HepG2 (cell line): ENCODE results near the gene ANKRD35. TPM values are rescaled to one million over a fixed set of nuclear protein-coding genes. Genes with fewer than 3 reads are reported as not detected.
A peak's percentile ranks its signal among the peaks of the same experiment; 100 is the strongest.

Source experiments
- KAT7 ChIP-seq: IDR thresholded peaks from 2 replicates; pipeline ENCODE4 v1.6.1; 2018; ENCODE audit warnings: borderline replicate concordance, missing compliant biosample characterization
- SNAPC2 ChIP-seq: sonication (generic); formaldehyde crosslinking; IDR thresholded peaks from 2 replicates; pipeline ENCODE4 v1.8.1; 2022; ENCODE audit warnings: mild to moderate bottlenecking, missing genetic modification reagents
- TBL1XR1 ChIP-seq: fragments of 150-350 bp; IDR thresholded peaks from 2 replicates; pipeline ENCODE4 v1.6.1; 2014; ENCODE audit warnings: borderline replicate concordance, low read length; ENCODE audit not compliant: partially characterized antibody
- TBP ChIP-seq: sonication (generic); formaldehyde crosslinking; IDR thresholded peaks from 2 replicates; pipeline ENCODE4 v1.5.0; 2020; ENCODE audit warnings: missing genetic modification reagents
- ZBTB43 ChIP-seq: sonication (generic); formaldehyde crosslinking; conservative IDR thresholded peaks from 2 replicates; pipeline ENCODE4 v1.4.0; 2020; ENCODE audit warnings: missing genetic modification reagents
- ZMYM3 ChIP-seq: sonication (generic); formaldehyde crosslinking; IDR thresholded peaks from 2 replicates; pipeline ENCODE4 v1.5.1; 2020; ENCODE audit warnings: mild to moderate bottlenecking, missing genetic modification reagents
- ZNF607 ChIP-seq: sonication (generic); formaldehyde crosslinking; IDR thresholded peaks from 2 replicates; pipeline ENCODE4 v1.5.1; 2020; ENCODE audit warnings: missing genetic modification reagents, mild to moderate bottlenecking, borderline replicate concordance
- ZNF747 ChIP-seq: sonication (generic); formaldehyde crosslinking; IDR thresholded peaks from 2 replicates; pipeline ENCODE4 v1.8.1; 2023; ENCODE audit warnings: missing genetic modification reagents, mild to moderate bottlenecking, borderline replicate concordance
- polyA plus RNA-seq, 8 experiments: library from polyadenylated mRNA; depleted of rRNA in 3 of 8; stranded (reverse) in 7 of 8; unstranded in 1 of 8; fragments of >200 nt; fragmentation: Illumina TruSeq in 4 of 8; extraction: Trizol in 4 of 8; gene quantifications; 2 replicates each; pipeline versions ENCODE4 v1.2.1 to v1.2.3, GENCODE V29; 2011 to 2016; ENCODE audit warnings: low read depth in 4 of 8, missing spikeins in 1 of 8, mixed read lengths in 1 of 8; ENCODE audit not compliant: insufficient read depth in 1 of 8
- total RNA-seq, 5 experiments: library from RNA; depleted of rRNA; stranded (reverse); fragments of >200 nt; fragmentation: Illumina TruSeq; extraction: Trizol; gene quantifications; 2 replicates each; pipeline ENCODE4 v1.2.3, GENCODE V29; 2016; ENCODE audit warnings: low read depth in 1 of 5
- TF ChIP-seq, protein P1 (sequence below): sonication (generic); formaldehyde crosslinking; IDR thresholded peaks from 2 replicates; pipeline ENCODE4 v1.4.0; 2020; ENCODE audit warnings: mild to moderate bottlenecking, missing genetic modification reagents, borderline replicate concordance
- TF ChIP-seq, protein P2 (sequence below): sonication (generic); formaldehyde crosslinking; IDR thresholded peaks from 2 replicates; pipeline ENCODE4 v1.4.0; 2020; ENCODE audit warnings: mild to moderate bottlenecking, missing genetic modification reagents
- TF ChIP-seq, protein P3 (sequence below): sonication (generic); formaldehyde crosslinking; IDR thresholded peaks from 2 replicates; pipeline ENCODE4 v1.9.0; 2021; ENCODE audit warnings: missing genetic modification reagents, mild to moderate bottlenecking, borderline replicate concordance

ANKRD35 gene
- total and polyA plus RNA-seq, 2 of the 13 experiments (the other 11 are each of a cell fraction or from before 2014, with no cell fraction given): 0.02 TPM; not detected in 1

DNA sequence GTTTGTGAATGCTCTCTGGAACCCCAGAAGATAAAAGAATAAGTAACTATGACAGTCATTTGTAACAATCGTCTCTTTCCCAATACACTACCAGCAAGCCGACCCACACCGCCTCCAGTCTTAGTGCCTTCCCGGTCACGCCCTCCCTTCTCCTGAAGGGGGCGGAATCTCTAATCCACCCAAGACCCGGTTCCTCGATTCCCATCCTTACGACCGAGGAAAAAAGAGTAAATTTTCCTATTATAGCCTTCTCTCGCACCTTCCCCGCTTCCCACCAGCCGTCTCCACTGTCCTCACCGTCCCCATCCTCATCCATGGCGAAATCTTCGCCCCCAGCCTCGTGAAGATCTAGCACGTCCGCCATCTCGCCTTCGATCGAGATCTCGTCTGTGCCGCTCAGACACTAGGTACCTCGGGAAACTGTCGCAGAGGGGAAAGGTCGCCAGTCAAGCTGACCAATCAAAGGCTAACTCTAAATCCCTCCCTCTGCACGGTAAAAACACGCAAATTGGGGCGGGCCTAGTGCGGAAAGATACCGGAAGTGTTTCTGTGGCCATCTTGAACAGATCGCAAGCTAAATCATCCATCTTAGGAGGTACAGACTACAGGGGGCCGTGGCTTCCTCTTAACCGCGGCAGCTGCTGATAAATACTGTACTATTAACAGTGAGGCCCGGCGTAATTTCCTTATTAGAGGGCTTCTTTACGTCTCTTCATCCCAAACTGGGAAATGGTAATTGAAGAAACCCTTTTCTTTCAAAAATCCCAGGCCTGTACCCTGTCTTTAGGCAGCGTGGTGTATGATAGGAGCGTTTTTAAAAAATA, 41.6 kb upstream of the ANKRD35 start, which contains the start of gene RBM8A (continued):
- TF ChIP-seq, protein P1, sequence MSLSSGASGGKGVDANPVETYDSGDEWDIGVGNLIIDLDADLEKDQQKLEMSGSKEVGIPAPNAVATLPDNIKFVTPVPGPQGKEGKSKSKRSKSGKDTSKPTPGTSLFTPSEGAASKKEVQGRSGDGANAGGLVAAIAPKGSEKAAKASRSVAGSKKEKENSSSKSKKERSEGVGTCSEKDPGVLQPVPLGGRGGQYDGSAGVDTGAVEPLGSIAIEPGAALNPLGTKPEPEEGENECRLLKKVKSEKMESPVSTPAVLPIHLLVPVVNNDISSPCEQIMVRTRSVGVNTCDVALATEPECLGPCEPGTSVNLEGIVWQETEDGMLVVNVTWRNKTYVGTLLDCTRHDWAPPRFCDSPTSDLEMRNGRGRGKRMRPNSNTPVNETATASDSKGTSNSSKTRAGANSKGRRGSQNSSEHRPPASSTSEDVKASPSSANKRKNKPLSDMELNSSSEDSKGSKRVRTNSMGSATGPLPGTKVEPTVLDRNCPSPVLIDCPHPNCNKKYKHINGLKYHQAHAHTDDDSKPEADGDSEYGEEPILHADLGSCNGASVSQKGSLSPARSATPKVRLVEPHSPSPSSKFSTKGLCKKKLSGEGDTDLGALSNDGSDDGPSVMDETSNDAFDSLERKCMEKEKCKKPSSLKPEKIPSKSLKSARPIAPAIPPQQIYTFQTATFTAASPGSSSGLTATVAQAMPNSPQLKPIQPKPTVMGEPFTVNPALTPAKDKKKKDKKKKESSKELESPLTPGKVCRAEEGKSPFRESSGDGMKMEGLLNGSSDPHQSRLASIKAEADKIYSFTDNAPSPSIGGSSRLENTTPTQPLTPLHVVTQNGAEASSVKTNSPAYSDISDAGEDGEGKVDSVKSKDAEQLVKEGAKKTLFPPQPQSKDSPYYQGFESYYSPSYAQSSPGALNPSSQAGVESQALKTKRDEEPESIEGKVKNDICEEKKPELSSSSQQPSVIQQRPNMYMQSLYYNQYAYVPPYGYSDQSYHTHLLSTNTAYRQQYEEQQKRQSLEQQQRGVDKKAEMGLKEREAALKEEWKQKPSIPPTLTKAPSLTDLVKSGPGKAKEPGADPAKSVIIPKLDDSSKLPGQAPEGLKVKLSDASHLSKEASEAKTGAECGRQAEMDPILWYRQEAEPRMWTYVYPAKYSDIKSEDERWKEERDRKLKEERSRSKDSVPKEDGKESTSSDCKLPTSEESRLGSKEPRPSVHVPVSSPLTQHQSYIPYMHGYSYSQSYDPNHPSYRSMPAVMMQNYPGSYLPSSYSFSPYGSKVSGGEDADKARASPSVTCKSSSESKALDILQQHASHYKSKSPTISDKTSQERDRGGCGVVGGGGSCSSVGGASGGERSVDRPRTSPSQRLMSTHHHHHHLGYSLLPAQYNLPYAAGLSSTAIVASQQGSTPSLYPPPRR (CRISPR knock-in tag): 0 out of 2 replicates have a peak, but pooled peaks have one; percentile 31
- TF ChIP-seq ZMYM3 (CRISPR knock-in tag): no peak; the same call in 1 of the 2 replicates
- no peak for TF ChIP-seq KAT7
- TF ChIP-seq SNAPC2 (CRISPR knock-in tag): 0 out of 2 replicates have a peak, but pooled peaks have one; percentile 55
- peak; percentile 32; the same call in 1 of the 2 replicates for TF ChIP-seq ZNF747
- TF ChIP-seq, protein P2, sequence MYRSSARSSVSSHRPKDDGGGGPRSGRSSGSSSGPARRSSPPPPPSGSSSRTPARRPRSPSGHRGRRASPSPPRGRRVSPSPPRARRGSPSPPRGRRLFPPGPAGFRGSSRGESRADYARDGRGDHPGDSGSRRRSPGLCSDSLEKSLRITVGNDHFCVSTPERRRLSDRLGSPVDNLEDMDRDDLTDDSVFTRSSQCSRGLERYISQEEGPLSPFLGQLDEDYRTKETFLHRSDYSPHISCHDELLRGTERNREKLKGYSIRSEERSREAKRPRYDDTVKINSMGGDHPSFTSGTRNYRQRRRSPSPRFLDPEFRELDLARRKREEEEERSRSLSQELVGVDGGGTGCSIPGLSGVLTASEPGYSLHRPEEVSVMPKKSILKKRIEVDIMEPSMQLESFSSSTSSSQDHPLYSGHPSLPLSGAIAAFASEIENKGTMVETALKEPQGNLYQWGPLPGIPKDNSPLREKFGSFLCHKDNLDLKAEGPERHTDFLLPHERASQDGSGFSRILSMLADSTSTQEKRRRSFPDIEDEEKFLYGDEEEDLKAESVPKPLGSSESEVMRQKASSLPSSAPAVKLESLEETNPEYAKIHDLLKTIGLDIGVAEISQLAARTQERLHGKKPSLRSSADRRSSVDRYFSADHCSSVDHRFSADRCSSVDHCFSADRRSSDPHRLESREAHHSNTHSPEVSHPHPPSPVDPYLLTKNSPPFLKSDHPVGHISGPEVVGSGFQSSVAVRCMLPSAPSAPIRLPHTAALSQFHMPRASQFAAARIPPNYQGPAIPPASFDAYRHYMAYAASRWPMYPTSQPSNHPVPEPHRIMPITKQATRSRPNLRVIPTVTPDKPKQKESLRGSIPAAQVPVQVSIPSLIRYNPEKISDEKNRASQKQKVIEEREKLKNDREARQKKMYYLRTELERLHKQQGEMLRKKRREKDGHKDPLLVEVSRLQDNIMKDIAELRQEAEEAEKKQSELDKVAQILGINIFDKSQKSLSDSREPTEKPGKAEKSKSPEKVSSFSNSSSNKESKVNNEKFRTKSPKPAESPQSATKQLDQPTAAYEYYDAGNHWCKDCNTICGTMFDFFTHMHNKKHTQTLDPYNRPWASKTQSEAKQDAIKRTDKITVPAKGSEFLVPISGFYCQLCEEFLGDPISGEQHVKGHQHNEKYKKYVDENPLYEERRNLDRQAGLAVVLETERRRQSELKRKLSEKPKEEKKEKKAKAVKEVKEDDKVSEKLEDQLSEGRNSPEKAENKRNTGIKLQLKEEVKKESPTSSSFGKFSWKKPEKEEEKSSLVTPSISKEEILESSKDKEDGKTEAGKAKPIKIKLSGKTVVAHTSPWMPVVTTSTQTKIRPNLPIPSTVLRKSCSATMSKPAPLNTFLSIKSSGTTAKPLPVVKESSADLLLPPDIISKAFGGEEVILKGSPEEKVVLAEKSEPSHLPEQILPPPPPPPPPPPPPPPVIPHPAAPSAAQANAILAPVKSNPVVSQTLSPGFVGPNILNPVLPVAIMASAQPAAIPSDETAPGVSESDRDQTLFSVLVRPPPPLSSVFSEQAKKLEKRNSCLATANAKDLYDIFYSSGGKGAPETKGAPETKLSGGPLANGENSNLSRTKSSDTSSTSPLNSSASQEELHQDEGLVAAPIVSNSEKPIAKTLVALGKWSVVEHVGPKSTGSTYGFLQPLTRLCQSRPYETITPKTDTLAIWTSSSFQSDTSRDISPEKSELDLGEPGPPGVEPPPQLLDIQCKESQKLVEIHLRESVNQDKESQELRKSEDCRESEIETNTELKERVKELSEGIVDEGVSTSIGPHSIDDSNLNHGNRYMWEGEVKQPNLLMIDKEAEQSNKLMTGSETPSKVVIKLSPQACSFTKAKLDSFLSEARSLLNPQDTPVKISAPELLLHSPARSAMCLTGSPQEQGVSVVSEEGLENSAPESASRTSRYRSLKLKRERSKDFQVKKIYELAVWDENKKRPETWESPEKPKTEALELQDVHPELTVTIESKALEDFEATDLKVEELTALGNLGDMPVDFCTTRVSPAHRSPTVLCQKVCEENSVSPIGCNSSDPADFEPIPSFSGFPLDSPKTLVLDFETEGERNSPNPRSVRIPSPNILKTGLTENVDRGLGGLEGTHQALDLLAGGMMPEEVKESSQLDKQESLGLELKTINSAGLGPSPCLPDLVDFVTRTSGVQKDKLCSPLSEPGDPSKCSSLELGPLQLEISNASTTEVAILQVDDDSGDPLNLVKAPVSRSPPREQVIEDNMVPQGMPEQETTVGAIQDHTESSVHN (CRISPR knock-in tag): no peak
- no peak for TF ChIP-seq ZBTB43
- TF ChIP-seq, protein P3, sequence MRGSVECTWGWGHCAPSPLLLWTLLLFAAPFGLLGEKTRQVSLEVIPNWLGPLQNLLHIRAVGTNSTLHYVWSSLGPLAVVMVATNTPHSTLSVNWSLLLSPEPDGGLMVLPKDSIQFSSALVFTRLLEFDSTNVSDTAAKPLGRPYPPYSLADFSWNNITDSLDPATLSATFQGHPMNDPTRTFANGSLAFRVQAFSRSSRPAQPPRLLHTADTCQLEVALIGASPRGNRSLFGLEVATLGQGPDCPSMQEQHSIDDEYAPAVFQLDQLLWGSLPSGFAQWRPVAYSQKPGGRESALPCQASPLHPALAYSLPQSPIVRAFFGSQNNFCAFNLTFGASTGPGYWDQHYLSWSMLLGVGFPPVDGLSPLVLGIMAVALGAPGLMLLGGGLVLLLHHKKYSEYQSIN (CRISPR knock-in tag): no peak
- TF ChIP-seq TBL1XR1: peak; percentile 51
- peak; percentile 16; the same call in 1 of the 2 replicates for TF ChIP-seq ZNF607
- no peak for TF ChIP-seq TBP (CRISPR knock-in tag)
